GM20000 (cell line): ENCODE results near the gene ADAMTSL2.
A peak's percentile ranks its signal among the peaks of the same experiment; 100 is the strongest.

Source experiments
- DNase-seq: peaks from one replicate; pipeline ENCODE4 v3.0.0; 2012; ENCODE audit warnings: low spot score
- CTCF ChIP-seq: IDR thresholded peaks from 2 replicates; pipeline ENCODE4 v1.5.1; 2012; ENCODE audit warnings: mild to moderate bottlenecking, control low read depth; ENCODE audit errors: extremely low read depth, missing control alignments

ADAMTSL2 gene

GRCh38 chr9:133575186-133576030, 40.9 kb downstream of the ADAMTSL2 start:
- no peak for TF ChIP-seq CTCF
- no peak for DNase-seq

- TF ChIP-seq CTCF: no peak
- DNase-seq: no peak
Measured at GRCh38 chr9:133576031-133576874, 41.7 kb downstream of the ADAMTSL2 start.

GRCh38 chr9:133576875-133577736, 42.6 kb downstream of the ADAMTSL2 start:
- TF ChIP-seq CTCF: no peak
- peak; percentile 63 for DNase-seq

- no peak for DNase-seq
- no peak for TF ChIP-seq CTCF
Measured at GRCh38 chr9:133577737-133578112, 43.2 kb downstream of the ADAMTSL2 start.

- DNase-seq: no peak
- TF ChIP-seq CTCF: no peak
Measured at GRCh38 chr9:133578524-133579441, 44.3 kb downstream of the ADAMTSL2 start.

- no peak for DNase-seq
- TF ChIP-seq CTCF: no peak
Measured at GRCh38 chr9:133579601-133580418, 45.3 kb downstream of the ADAMTSL2 start.
